Trophoblast cell (in vitro differentiated cells and primary cell): ENCODE data around the gene SDCBP2.

ENCODE experiments used
- DNase-seq, 2 donors: peaks; one replicate each; pipeline ENCODE4 v3.0.0-alpha.2; 2016
- H2AFZ ChIP-seq: 2 replicates; pipeline ENCODE4 v1.6.1; 2013; ENCODE audit warnings: low read length, moderate library complexity, mild to moderate bottlenecking; ENCODE audit not compliant: insufficient read depth, poor library complexity
- H2AK5ac ChIP-seq: 2 replicates; pipeline ENCODE4 v1.6.1; 2013; ENCODE audit warnings: mild to moderate bottlenecking, low read length
- H2BK120ac ChIP-seq: 2 replicates; pipeline ENCODE4 v1.6.1; 2013; ENCODE audit warnings: low read length, mild to moderate bottlenecking, moderate library complexity; ENCODE audit not compliant: insufficient read depth, poor library complexity
- H2BK12ac ChIP-seq: 2 replicates; pipeline ENCODE4 v1.6.1; 2013; ENCODE audit warnings: mild to moderate bottlenecking, low read length, moderate library complexity
- H2BK5ac ChIP-seq: 2 replicates; pipeline ENCODE4 v1.6.1; 2013; ENCODE audit warnings: low read length, low read depth, moderate library complexity, mild to moderate bottlenecking; ENCODE audit not compliant: poor library complexity
- H3K14ac ChIP-seq: 2 replicates; pipeline ENCODE4 v1.6.1; 2013; ENCODE audit warnings: mild to moderate bottlenecking, low read length
- H3K18ac ChIP-seq: 2 replicates; pipeline ENCODE4 v1.6.1; 2013; ENCODE audit warnings: mild to moderate bottlenecking, low read length
- H3K23ac ChIP-seq: 2 replicates; pipeline ENCODE4 v1.6.1; 2013; ENCODE audit warnings: low read length
- H3K27ac ChIP-seq: 2 replicates; pipeline ENCODE4 v1.5.1; 2013; ENCODE audit warnings: low read depth, mild to moderate bottlenecking, inconsistent platforms, low read length, moderate library complexity
- H3K27me3 ChIP-seq: 2 replicates; pipeline ENCODE4 v1.6.1; 2013; ENCODE audit warnings: inconsistent platforms, mild to moderate bottlenecking, low read length, moderate library complexity; ENCODE audit not compliant: insufficient read depth
- H3K36me3 ChIP-seq, 2 experiments: 1 replicate in 1 of 2; 2 replicates in 1 of 2; pipeline ENCODE4 v1.6.1; 2013; ENCODE audit warnings: low read length in 2 of 2, mild to moderate bottlenecking in 2 of 2, moderate library complexity in 1 of 2; ENCODE audit not compliant: insufficient read depth in 2 of 2, control insufficient read depth in 1 of 2
- H3K4ac ChIP-seq: 2 replicates; pipeline ENCODE4 v1.6.1; 2013; ENCODE audit warnings: low read depth, mild to moderate bottlenecking, low read length, moderate library complexity
- H3K4me1 ChIP-seq, 2 experiments: 1 replicate in 1 of 2; 2 replicates in 1 of 2; pipeline ENCODE4 v1.6.1; 2013; ENCODE audit warnings: low read length in 2 of 2, mild to moderate bottlenecking in 2 of 2, moderate library complexity in 1 of 2; ENCODE audit not compliant: insufficient read depth in 2 of 2, control insufficient read depth in 1 of 2
- H3K4me2 ChIP-seq: 2 replicates; pipeline ENCODE4 v1.6.1; 2013; ENCODE audit warnings: inconsistent platforms, mild to moderate bottlenecking, low read length, moderate library complexity
- H3K4me3 ChIP-seq: 2 replicates; pipeline ENCODE4 v1.5.1; 2013; ENCODE audit warnings: mild to moderate bottlenecking, low read depth, low read length, inconsistent platforms
- H3K79me1 ChIP-seq: one replicate; pipeline ENCODE4 v1.6.1; 2013; ENCODE audit warnings: low read length
- H3K79me2 ChIP-seq: 2 replicates; pipeline ENCODE4 v1.6.1; 2013; ENCODE audit warnings: low read length, mild to moderate bottlenecking; ENCODE audit not compliant: control insufficient read depth, insufficient read depth, poor library complexity
- H3K9ac ChIP-seq: 2 replicates; pipeline ENCODE4 v1.6.1; 2013; ENCODE audit warnings: mild to moderate bottlenecking, low read length
- H3K9me3 ChIP-seq: 2 replicates; pipeline ENCODE4 v1.6.1; 2013; ENCODE audit warnings: low read depth, mild to moderate bottlenecking, control low read depth, inconsistent platforms, low read length; ENCODE audit not compliant: insufficient read depth
- H4K12ac ChIP-seq: 2 replicates; pipeline ENCODE4 v1.6.1; 2013; ENCODE audit warnings: low read depth, mild to moderate bottlenecking, low read length, moderate library complexity
- H4K8ac ChIP-seq: 2 replicates; pipeline ENCODE4 v1.6.1; 2013; ENCODE audit warnings: low read depth, mild to moderate bottlenecking, low read length, moderate library complexity
- H4K91ac ChIP-seq: one replicate; pipeline ENCODE4 v1.6.1; 2013; ENCODE audit warnings: low read depth, mild to moderate bottlenecking, low read length, moderate library complexity
- WGBS: extraction: QIAGEN DNeasy Blood & Tissue Kit; methylation state at CpG from one replicate; pipeline ENCODE4 v1.1.7; 2013; ENCODE audit warnings: missing lambda C conversion rate; ENCODE audit not compliant: insufficient read length, insufficient coverage; ENCODE audit errors: extremely low coverage; 5-methylcytosine and 5-hydroxymethylcytosine counted together

The SDCBP2 gene

GRCh38 chr20:1357921-1358671 is 29.2 kb upstream of the SDCBP2 start:
- no peak overlapping the region for H3K4ac ChIP-seq
- H3K9me3 ChIP-seq: no peaks in the 10 kb centered on the region
- no peak for DNase-seq
- H4K12ac ChIP-seq: no peak overlapping the region
- no peak overlapping the region for H2BK120ac ChIP-seq
- no peaks in the 10 kb centered on the region for H3K79me1 ChIP-seq
- no peak overlapping the region for H3K14ac ChIP-seq
- H3K4me1 ChIP-seq: no peaks in the 10 kb centered on the region
- no peak overlapping the region for H3K4me2 ChIP-seq
- H2BK12ac ChIP-seq: no peak overlapping the region
- no peaks in the 10 kb centered on the region for H3K27me3 ChIP-seq
- no peak overlapping the region for H2BK5ac ChIP-seq
- no CpG with 5 or more reads among the region's 9 CpGs for WGBS
- H3K79me2 ChIP-seq: no peaks in the 10 kb centered on the region
- no peak overlapping the region for H3K18ac ChIP-seq
- no peak overlapping the region for H4K8ac ChIP-seq
- no peak overlapping the region for H3K4me3 ChIP-seq
- no peak overlapping the region for H2AK5ac ChIP-seq
- no peak overlapping the region for H3K9ac ChIP-seq
- H4K91ac ChIP-seq: no peak overlapping the region
- H2AFZ ChIP-seq: no peak overlapping the region
- H3K23ac ChIP-seq: no peak overlapping the region
- no peak overlapping the region for H3K27ac ChIP-seq
- H3K36me3 ChIP-seq: peaks cover 17 to 27% of the 10 kb centered on the region in 2 experiments

GRCh38 chr20:1353956-1354355 is 25.0 kb upstream of the SDCBP2 start:
- no peak overlapping the region for H3K4me3 ChIP-seq
- no peak overlapping the region for H3K27ac ChIP-seq
- H3K4me1 ChIP-seq: no peaks in the 10 kb centered on the region
- H3K14ac ChIP-seq: no peak overlapping the region
- no peak for DNase-seq
- H2BK12ac ChIP-seq: no peak overlapping the region
- H4K12ac ChIP-seq: no peak overlapping the region
- H3K9ac ChIP-seq: no peak overlapping the region
- no peak overlapping the region for H3K4ac ChIP-seq
- no peak overlapping the region for H4K91ac ChIP-seq
- no peaks in the 10 kb centered on the region for H3K27me3 ChIP-seq
- no peaks in the 10 kb centered on the region for H3K9me3 ChIP-seq
- H3K4me2 ChIP-seq: no peak overlapping the region
- peaks cover 15% of the 10 kb centered on the region in 2 experiments for H3K36me3 ChIP-seq
- H2AFZ ChIP-seq: no peak overlapping the region
- H3K23ac ChIP-seq: no peak overlapping the region
- no peak overlapping the region for H4K8ac ChIP-seq
- no peak overlapping the region for H3K18ac ChIP-seq
- no peak overlapping the region for H2BK5ac ChIP-seq
- H3K79me2 ChIP-seq: no peaks in the 10 kb centered on the region
- H3K79me1 ChIP-seq: no peaks in the 10 kb centered on the region
- H2BK120ac ChIP-seq: no peak overlapping the region
- H2AK5ac ChIP-seq: no peak overlapping the region

DNA sequence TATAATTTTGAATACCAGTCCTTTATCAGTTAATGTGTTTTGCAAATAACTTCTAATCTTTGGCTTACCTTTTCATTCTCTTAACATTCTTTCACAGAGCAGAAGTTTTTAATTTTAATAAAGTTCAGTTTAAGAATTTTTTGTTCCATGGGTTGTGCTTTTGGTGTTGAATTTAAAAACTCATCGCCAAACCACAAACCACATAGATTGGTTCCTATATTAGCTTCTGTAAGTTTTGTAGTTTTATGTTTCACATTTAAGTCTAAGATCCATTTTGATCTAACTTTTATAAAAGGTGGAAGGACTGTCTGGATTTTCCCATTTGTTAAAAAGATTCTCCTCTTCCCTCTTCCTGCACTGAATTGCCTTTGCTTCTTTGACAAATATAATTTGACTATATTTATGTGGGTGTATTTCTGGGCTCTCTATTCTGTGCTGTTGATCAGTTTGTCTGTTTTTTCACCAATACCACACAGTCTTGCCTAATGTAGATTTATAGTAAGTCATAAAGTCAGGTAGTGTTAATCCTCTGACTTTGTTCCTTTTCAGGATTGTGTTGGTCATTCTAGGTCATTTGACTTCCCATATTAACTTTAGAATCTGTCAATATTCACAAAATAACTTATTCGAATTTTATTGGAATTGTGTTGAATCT is 17.5 kb upstream of the SDCBP2 start:
- no peak overlapping the region for H3K14ac ChIP-seq
- no peaks in the 10 kb centered on the region for H3K27me3 ChIP-seq
- no peak overlapping the region for H2AFZ ChIP-seq
- H3K4me1 ChIP-seq: peaks cover 0 to 5% of the 10 kb centered on the region in 2 experiments
- H3K79me2 ChIP-seq: no peaks in the 10 kb centered on the region
- no peak overlapping the region for H3K18ac ChIP-seq
- no peak overlapping the region for H3K4me3 ChIP-seq
- H3K4ac ChIP-seq: no peak overlapping the region
- no peak overlapping the region for H3K4me2 ChIP-seq
- no peak overlapping the region for H4K91ac ChIP-seq
- no peaks in the 10 kb centered on the region for H3K36me3 ChIP-seq
- no peak overlapping the region for H4K12ac ChIP-seq
- WGBS: no CpG with 5 or more reads among the region's 2 CpGs
- H3K79me1 ChIP-seq: no peaks in the 10 kb centered on the region
- no peak overlapping the region for H2BK12ac ChIP-seq
- H3K27ac ChIP-seq: no peak overlapping the region
- H3K23ac ChIP-seq: no peak overlapping the region
- H3K9ac ChIP-seq: no peak overlapping the region
- H4K8ac ChIP-seq: no peak overlapping the region
- no peak overlapping the region for H2BK5ac ChIP-seq
- H2BK120ac ChIP-seq: no peak overlapping the region
- H3K9me3 ChIP-seq: no peaks in the 10 kb centered on the region
- no peak for DNase-seq
- H2AK5ac ChIP-seq: no peak overlapping the region

DNA sequence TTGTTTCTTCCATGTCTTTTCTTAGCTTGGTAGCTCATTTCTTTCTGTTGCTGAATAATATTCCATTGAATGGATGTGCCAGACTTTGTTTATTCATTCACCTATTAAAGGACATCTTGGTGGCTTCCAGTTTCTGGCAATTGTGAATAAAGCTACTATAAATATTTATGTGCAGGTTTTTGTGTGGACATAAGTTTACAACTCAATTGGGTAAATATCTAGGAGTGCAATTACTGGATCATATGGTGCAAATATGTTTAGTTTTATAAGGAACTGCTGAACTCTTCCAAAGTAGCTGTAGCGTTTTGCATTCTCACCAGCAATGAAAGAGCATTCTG is 16.8 kb upstream of the SDCBP2 start:
- Histone ChIP-seq H2BK12ac (no peak overlapping the region), H3K79me2 (no peaks in the 10 kb centered on the region), H2BK5ac (no peak overlapping the region), H4K91ac (no peak overlapping the region), H3K27me3 (no peaks in the 10 kb centered on the region), H2AK5ac (no peak overlapping the region), H3K4ac (no peak overlapping the region), H3K14ac (no peak overlapping the region), H3K9me3 (no peaks in the 10 kb centered on the region), H2AFZ (no peak overlapping the region), H3K27ac (no peak overlapping the region), H4K8ac (no peak overlapping the region), H3K79me1 (no peaks in the 10 kb centered on the region), H3K36me3 (no peaks in the 10 kb centered on the region), H2BK120ac (no peak overlapping the region), H3K4me3 (no peak overlapping the region), H4K12ac (no peak overlapping the region), H3K18ac (no peak overlapping the region), H3K23ac (no peak overlapping the region), H3K4me2 (no peak overlapping the region), H3K4me1 (peaks cover 0 to 5% of the 10 kb centered on the region in 2 experiments), H3K9ac (no peak overlapping the region)
- DNase-seq: no peak
- no CpG with 5 or more reads among the region's 1 CpG for WGBS
